GM18873 (cell line): ENCODE results near the gene WDR47.
A peak's percentile ranks its signal among the peaks of the same experiment; 100 is the strongest.
"Not testable (repeated sequence)": the region's sequence is repeated elsewhere in the genome, so short reads cannot be mapped to it uniquely, and the experiment has no call there.

Source experiments
- ATAC-seq: cut with Tn5 transposase; IDR thresholded peaks from one replicate; pipeline ENCODE4 v1.9.1; 2021; ENCODE audit warnings: mild to moderate bottlenecking, moderate library complexity, moderate number of reproducible peaks; ENCODE audit not compliant: unreplicated experiment, low FRiP score

Gene WDR47

DNA sequence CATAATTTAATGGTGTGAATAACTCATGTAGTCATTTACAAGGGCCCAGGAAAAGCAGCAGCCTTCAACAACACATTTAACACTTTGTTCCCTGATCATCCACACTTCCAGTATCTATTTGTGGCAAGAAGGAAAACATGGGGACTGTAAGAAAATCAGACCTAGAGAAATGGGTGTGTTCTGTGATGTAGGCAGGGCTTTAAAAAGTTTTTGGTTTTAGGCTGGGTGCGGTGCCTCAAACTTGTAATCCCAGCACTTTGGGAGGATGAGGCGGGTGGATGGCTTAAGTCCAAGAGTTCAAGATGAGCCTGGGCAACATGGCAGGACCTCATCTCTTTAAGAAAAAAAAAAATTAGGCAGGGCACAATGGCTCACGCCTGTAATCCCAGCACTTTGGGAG is 14.2 kb upstream of the WDR47 start:
- no peak for ATAC-seq

DNA sequence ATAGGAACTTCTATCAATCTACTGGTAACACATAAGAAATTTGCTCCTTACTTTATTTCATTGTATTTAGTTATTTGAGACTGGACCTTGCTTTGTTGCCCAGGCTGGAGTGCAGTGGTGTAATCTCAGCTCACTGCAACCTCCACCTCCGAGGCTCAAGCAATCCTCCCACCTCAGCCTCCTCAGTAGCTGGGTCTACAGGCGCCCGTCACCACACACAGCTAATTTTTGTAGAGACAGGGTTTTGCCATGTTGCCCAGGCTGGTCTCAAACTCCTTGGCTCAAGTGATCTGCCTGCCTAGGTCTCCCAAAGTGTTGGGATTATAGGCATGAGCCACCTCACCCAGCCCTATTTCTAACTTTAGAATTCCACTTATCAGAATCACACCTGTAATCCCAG is 10.2 kb upstream of the WDR47 start:
- not testable (repeated sequence) for ATAC-seq

DNA sequence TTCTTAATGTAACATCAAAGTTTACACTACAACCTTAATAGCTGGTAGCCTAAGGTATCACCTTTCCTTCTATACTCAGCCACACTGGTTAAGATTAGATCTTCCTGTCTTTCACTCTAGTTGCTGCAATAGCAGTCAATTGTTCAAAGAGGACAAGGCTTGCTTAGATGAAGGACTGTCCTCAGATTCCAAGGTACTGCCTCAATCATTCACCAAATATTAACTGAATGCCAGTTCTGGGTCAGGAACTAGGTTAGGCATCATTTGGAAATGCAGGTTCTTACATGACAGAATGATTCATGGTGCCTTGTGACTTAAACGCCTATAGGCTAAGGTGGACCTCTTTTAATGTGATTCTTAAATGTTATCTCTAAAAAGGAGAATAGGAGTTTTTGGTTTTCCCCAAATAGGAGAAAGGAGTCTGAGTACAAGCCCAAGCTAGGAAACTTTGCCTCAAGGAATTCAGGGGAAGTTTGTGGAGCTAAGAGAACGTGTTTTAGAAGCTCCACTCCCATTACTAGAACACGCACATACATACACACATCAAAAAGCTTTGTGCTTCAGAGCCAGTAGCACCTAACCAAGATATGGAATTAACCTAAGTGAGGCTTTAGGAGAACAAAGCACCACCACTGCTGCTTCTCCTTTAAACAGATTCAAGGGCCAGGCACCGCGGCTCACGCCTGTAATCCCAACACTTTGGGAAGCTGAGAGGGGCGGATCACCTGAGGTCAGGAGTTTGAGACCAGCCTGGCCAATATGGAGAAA is 8.5 kb upstream of the WDR47 start:
- ATAC-seq = no peak

GRCh38 chr1:109048335-109048734 is 6.4 kb upstream of the WDR47 start:
- ATAC-seq = no peak

- ATAC-seq = no peak
Observed at GRCh38 chr1:109047339-109047738, 5.4 kb upstream of the WDR47 start.

DNA sequence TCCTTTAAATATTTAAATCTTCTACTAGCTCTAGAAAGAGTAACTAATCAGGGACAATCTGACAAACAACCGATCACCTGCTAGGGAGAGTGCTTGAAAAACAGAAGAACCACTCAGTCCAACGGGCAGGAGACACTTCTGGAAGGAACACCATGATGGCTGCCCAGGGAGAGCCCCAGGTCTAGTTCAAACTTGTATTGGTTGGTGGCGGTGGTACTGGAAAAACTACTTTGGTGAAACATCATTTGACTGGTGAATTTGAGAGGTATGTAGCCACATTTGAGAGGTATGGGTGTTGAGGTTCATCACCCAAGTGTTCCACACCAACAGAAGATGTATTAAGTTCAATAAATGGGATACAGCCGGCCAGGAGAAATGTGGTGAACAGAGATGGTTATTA is 4.8 kb upstream of the WDR47 start:
- no peak for ATAC-seq

- ATAC-seq = no peak
Observed at GRCh38 chr1:109045595-109045994, 3.7 kb upstream of the WDR47 start.

DNA sequence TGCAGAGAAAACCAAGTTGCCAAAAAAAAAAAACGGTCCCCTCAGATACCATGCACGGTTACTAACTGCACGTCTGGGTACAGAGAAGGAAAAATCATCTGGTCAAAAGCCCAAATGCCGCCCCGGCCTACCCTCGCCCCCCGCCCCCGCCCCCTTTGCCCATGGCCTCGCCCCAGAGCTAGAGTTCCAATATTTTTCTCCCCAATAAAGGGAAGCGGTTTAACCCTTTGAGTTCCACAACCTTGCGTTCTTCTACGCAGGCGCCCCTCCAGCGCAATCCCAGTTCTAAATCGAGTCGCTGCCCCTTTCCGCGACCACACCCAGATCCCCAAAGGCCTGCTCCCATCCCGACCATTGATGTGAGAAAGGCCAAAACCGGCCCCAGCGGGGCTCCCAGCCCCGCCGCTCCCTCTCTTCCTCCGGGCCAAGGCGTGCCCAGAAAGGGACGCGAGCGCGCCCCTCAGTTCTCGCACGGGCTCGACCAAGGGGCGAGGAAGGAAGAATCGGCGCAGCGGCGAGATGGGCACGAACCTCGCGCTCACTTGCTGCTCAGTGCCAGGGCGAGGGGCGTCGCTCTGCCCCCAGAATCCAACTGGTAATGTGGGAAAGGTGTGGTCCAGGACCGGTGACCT is 797 bp downstream of the WDR47 start:
- peak; percentile 24 for ATAC-seq

DNA sequence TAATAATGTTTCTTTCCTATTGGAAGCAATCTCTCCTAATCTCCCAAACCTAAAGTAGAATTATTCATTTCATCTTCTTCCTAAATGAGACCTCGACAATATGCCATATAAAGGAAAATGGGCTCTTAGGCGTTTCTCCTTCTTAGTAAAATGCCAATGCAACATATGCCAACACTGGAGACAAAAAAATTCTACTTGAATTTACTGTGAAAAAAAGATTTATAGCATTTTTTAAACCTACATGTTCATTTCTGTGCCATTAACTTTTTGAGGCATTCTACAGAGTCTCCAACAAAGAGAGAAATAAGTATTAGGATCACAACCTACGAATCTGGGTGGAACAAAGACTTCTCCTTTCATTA is 1.3 kb downstream of the WDR47 start:
- no peak for ATAC-seq

- no peak for ATAC-seq
Observed at GRCh38 chr1:109034382-109034781, 7.5 kb downstream of the WDR47 start.

- not testable (repeated sequence) for ATAC-seq
Observed at GRCh38 chr1:109029493-109029892, 12.4 kb downstream of the WDR47 start.

DNA sequence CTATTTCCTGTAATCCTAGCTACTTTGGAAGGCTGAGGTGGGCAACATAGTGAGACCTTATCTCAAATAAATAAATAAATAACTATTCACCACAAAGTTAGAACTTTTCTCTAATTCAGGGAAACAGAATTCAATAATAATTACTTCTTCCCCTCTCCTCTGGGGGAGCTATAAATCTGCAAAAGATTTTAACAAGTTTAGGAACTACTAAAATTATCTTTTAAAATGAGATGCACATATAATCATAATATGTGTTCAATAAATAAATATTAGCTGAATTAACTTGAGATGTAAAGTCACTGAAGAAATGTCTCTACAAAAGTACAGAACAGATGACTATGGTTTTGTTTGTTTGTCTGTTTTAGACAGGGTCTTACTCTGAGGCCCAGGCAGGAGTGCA is 14.1 kb downstream of the WDR47 start:
- no peak for ATAC-seq

DNA sequence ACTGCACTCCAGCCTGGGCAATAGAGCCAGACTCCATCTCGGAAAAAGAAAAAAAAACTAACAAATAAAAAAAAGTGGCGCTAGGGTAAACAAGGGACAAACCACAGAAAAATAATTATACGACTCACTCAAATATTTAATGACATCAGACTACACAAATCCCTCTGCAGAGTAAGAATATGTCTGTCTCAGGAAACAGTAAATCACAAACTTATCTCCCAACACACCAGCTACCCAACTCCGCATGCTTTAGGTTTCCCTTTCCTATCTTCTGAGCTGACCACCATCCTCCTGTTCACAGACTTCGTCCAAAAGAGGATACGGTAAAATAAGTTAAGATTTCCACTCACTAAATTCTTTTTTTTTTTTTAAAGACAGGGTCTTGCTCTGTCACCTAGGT is 16.2 kb downstream of the WDR47 start:
- ATAC-seq = no peak

DNA sequence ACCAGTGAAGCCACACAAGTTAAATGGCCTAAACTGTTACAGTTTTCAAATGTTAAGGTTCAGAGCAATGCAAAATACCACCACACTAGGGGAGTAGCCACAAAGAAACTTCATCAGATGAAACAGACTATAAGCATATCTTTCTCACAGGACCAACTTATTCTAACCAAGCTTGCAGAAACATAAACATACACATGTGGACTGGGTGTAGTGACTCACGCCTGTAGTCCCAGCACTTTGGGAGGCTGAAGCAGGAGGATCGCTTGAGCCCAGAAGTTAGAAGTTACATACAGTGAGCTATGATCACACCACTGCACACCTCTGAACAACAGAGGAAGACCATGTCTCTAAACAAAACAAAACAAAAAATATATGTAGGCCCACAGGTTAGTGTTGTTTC is 17.3 kb downstream of the WDR47 start:
- ATAC-seq = no peak

- ATAC-seq = no peak
Observed at GRCh38 chr1:109020693-109021257, 21.1 kb downstream of the WDR47 start.

DNA sequence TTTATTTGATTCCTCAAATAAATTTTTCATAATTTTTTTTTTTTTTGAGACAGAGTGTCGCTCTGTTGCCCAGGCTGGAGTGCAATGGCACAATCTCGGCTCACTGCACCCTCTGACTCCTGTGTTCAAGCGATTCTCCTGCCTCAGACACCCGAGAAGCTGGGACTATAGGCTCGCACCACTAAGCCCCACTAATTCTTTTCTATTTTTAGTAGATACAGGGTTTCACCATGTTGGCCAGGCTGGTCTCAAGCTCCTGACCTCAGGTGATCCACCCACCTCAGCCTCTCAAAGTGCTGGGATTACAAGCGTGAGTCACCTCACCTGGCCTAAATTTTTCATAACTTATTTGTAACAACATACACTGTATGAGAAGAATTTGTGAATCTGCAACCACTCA is 24.2 kb downstream of the WDR47 start:
- not testable (repeated sequence) for ATAC-seq

- ATAC-seq = no peak
Observed at GRCh38 chr1:109017134-109017533, 24.8 kb downstream of the WDR47 start.

DNA sequence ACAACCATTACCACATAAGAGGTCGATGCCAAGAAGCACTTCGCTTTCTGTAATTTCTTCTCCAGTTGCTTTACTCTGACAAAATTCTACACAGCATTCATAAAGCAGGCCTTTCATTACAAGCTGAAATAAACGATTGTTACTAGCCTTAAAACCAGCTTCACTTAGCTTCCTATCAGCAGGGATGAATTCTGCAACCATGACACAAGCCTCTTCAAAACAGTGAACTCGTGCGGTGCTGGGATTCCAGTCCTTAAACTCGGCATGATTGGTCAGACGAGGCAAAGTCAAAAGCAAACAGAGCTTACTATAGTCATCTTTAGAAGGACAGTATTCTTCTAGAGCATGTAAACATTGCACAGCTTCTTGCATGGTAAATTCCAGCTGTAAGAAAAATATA is 30.6 kb downstream of the WDR47 start:
- ATAC-seq = no peak

DNA sequence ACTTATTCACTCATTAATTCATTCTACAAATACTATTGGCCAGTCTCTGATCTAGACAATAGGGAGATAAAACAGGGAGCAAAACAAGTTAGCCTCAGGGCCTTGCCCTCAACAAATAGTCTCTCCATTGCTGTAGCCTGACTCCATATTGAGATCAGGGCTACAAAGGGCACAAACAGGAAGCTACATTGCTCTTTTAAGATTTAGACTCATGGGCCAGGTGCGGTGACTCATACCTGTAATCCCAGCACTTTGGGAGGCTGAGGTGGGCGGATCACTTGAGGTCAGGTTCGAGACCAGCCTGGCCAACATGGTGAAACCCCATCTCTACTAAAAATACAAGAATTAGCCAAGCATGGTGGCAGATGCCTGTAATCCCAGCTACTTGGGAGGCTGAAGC is 45.3 kb downstream of the WDR47 start:
- ATAC-seq = not testable (repeated sequence)

DNA sequence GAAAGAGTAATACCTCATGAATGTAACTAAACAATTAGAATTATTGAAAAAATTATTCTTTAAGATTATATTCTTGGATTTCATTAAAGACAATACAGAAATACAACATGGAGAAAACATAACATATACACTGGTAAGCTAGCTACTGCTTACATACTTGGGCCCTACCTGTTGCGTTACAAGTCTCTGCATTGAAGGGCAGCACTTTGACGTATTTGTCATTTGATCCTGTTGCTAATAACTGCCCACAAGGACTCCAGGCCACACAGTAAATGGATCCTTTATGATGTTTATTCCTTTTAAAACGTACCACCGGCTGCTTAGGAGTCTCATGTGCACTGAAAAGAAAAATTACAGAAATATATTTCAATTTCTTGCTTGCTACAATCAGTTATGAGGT is 58.8 kb downstream of the WDR47 start:
- no peak for ATAC-seq

DNA sequence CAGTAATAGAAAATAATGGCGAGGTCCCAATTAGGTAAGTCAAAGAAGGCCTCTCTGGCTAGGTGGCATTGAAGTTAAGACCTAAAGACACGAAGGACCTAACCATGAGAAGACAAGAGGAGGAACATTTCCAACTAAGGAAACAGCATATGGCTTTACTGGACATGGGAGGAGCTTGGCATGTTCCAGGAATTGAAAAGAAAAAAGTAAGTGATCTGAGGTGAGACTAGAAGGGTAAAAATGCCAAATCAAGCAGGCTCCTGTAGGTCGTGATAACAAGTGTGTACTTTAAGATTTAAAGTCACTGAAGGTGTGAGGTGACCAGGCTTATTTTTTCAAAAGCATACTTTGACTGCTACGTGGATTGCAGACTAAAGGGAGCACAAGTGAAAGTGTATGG is 65.2 kb downstream of the WDR47 start:
- no peak for ATAC-seq

DNA sequence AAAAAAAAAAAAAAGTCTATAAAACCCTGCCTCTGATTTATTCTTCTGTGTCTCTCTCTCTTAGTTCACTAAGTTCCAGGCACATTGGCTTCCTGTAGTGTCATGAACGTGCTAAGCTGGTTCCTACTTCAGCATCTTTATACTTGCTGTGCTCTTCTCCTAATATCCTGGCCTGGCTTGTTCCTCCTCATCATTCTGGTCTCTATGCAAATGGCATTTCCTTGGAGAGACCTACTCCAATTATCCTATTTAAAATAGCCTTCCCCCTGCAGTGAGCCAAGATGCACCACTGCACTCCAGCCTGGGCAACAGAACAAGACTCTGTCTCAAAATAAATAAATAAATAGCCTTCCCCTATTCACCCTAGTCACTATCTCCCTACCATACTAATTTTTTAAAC is 69.0 kb downstream of the WDR47 start:
- no peak for ATAC-seq
